ENCODE measurements around the gene MEF2C.
A peak's percentile ranks its signal among the peaks of the same experiment; 100 is the strongest.
"Not testable (repeated sequence)": the region's sequence is repeated elsewhere in the genome, so short reads cannot be mapped to it uniquely, and the experiment has no call there.

The MEF2C gene

DNA sequence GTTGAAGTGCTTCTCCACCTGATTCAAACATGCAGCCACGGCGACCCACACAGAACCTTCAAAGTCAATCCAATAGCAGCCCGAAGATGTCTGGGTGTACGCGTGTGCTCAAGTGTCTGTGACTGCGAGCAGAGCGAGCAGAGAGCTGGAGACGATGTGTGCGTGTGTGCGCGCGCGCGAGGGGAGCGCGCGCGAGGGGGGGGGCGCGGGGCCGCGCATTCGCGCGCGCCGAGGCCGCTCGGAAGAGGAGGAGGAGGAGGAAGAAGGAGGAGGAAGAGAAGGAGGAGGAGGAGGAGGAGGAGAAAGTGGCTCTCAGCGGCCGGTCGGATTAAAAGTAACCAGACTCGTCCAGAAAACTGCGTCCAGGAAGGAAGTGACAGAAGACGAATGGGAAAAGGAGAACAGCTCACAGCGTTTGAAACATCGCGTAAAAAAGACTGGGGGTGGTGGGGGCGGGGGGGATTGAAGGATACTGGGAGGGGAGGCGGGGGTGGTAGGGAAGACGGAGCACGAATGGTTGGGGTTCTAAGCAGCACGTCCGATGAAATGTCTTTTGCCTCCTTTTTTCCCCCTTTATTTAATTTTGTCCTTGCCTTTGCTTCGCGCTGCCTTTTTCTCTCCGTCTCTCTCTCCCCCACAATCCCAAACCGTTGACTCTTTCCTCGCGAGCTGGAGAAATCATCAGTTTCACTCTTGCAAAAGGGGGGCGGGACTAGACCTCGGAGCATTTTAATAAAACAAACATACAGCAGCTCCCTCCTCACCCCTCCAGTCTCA is at the start of gene MEF2C:
Gene MEF2C, minus strand, starts transcription at position 126 of the 777 bp plus-strand sequence. CDS start 59,396 bp downstream, outside the sequence.
- intact Hi-C loops (cut with micrococcal nuclease): loop anchor here (2.0 to 10.0 kb wide), 5 partner anchors 36 to 1642 kb away; partner anchors contain the start of gene LYSMD3
- H3K4me1 Mint-ChIP-seq (ENCODE audit: low read depth): peaks cover 2% of the 10 kb centered on the region
- H3K36me3 Mint-ChIP-seq (ENCODE audit: low read depth): peaks cover 21% of the 10 kb centered on the region
- H3K27me3 Mint-ChIP-seq: no peaks in the 10 kb centered on the region
- H3K4me3 Mint-ChIP-seq: peak within 1 kb of the TSS; percentile 87
- H3K27ac Mint-ChIP-seq: peak within 1 kb of the TSS; percentile 87
- H3K9me3 Mint-ChIP-seq: no peaks in the 10 kb centered on the region

- intact Hi-C loops (cut with micrococcal nuclease): no loop called here
- Mint-ChIP-seq H3K27ac (no peak overlapping the region), H3K9me3 (no peaks in the 10 kb centered on the region), H3K27me3 (no peaks in the 10 kb centered on the region), H3K4me3 (no peak overlapping the region), H3K4me1 (ENCODE audit: low read depth) (no peaks in the 10 kb centered on the region), H3K36me3 (ENCODE audit: low read depth) (no peaks in the 10 kb centered on the region)
These were observed 49.6 kb upstream of the MEF2C start for GRCh38 chr5:88932541-88932940.

DNA sequence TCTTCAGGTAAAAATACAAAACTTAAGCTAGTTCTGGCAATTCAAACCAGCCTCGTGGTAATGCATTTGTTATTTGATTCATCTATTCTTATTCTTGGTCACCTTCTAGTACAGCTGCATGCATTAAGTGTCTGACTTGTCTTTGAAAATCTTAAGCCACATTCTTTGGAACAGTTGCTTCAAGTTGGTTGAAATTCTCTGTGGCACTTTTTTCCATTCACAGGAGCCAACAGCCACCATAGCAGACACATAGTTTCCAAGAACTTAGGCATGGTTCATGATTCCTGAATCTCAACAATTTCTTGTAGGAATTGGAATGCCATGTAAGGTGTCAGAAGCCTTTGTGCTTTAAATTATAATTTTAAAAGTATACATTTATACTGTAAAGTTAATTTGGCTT is 47.4 kb upstream of the MEF2C start:
- Mint-ChIP-seq H3K27me3 (no peaks in the 10 kb centered on the region), H3K27ac (no peak overlapping the region), H3K4me3 (no peak overlapping the region), H3K9me3 (no peaks in the 10 kb centered on the region), H3K36me3 (ENCODE audit: low read depth) (no peaks in the 10 kb centered on the region), H3K4me1 (ENCODE audit: low read depth) (no peaks in the 10 kb centered on the region)
- intact Hi-C loops (cut with micrococcal nuclease): no loop called here

- H3K27me3 Mint-ChIP-seq: no peaks in the 10 kb centered on the region
- no peaks in the 10 kb centered on the region for H3K4me1 Mint-ChIP-seq (ENCODE audit: low read depth)
- no peak overlapping the region for H3K27ac Mint-ChIP-seq
- H3K36me3 Mint-ChIP-seq (ENCODE audit: low read depth): no peaks in the 10 kb centered on the region
- no peak overlapping the region for H3K4me3 Mint-ChIP-seq
- no peaks in the 10 kb centered on the region for H3K9me3 Mint-ChIP-seq
- intact Hi-C loops (cut with micrococcal nuclease): no loop called here
These were observed 46.4 kb upstream of the MEF2C start for GRCh38 chr5:88929385-88929784.

DNA sequence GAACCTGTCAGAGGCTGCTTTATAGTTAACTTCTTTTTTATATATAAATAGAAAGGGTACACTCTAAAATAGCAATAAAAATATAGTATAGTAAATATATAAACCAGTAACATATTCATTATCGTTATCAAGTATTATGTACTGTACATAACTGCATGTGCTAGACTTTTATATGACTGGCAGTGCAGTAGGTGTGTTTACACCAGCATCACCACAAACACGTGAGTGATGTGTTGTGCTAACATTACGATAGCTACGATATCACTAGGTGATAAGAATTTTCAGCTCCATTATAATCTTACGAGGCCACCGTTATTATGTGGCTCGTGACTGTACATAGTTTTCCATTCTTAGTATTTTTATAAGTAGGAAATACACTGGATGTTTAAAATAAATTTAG is 43.8 kb upstream of the MEF2C start:
- H3K9me3 Mint-ChIP-seq: no peaks in the 10 kb centered on the region
- H3K36me3 Mint-ChIP-seq (ENCODE audit: low read depth): no peaks in the 10 kb centered on the region
- H3K27ac Mint-ChIP-seq: no peak overlapping the region
- no peaks in the 10 kb centered on the region for H3K4me1 Mint-ChIP-seq (ENCODE audit: low read depth)
- H3K27me3 Mint-ChIP-seq: no peaks in the 10 kb centered on the region
- intact Hi-C loops (cut with micrococcal nuclease): no loop called here
- H3K4me3 Mint-ChIP-seq: no peak overlapping the region

- no peaks in the 10 kb centered on the region for H3K36me3 Mint-ChIP-seq (ENCODE audit: low read depth)
- intact Hi-C loops (cut with micrococcal nuclease): no loop called here
- H3K27me3 Mint-ChIP-seq: no peaks in the 10 kb centered on the region
- no peak overlapping the region for H3K4me3 Mint-ChIP-seq
- H3K4me1 Mint-ChIP-seq (ENCODE audit: low read depth): no peaks in the 10 kb centered on the region
- no peaks in the 10 kb centered on the region for H3K9me3 Mint-ChIP-seq
- H3K27ac Mint-ChIP-seq: no peak overlapping the region
These were observed 42.9 kb upstream of the MEF2C start for GRCh38 chr5:88925692-88926490.

- Mint-ChIP-seq H3K4me3 (no peak overlapping the region), H3K27ac (no peak overlapping the region), H3K27me3 (no peaks in the 10 kb centered on the region), H3K36me3 (ENCODE audit: low read depth) (no peaks in the 10 kb centered on the region), H3K4me1 (ENCODE audit: low read depth) (no peaks in the 10 kb centered on the region), H3K9me3 (peaks cover 8% of the 10 kb centered on the region)
- intact Hi-C loops (cut with micrococcal nuclease): no loop called here
These were observed 41.3 kb upstream of the MEF2C start for GRCh38 chr5:88924330-88924657.

DNA sequence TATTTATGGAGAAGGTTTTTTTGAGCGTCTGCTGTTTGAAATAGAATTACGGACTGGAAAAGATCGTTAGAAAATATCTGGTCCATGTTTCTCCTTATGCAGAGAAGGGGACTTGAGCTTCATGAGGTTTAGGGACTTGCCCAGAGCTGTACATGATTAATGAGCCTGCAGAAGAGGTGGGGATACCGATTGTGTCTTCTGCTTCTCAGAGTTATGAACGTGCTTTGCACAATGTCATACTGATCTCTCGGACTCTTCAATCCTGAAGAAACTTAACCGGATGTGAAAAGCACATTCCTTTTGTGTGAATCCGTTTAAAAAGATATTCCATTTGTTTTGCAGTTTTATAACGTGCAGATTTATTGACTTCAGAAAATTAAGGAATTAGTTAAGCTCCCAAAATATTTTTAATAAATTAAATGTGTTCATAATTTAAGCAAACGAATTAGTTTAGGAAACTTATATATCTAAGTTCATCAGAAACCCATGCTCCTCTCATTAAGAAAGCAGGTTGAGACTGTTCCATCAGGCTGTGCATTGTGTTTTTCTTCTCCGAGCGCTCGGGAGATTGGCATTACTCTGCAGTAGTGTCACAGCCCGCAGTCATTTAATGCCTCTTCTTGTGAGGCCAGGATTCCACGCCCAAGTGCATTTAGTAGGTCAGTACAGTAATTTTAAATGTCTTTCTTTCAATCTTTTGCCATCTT is 40.8 kb upstream of the MEF2C start:
- no peaks in the 10 kb centered on the region for H3K36me3 Mint-ChIP-seq (ENCODE audit: low read depth)

GRCh38 chr5:88912743-88913142 is 29.8 kb upstream of the MEF2C start:
- H3K9me3 Mint-ChIP-seq; H3K27ac Mint-ChIP-seq; H3K4me1 Mint-ChIP-seq (ENCODE audit: low read depth); H3K4me3 Mint-ChIP-seq; H3K27me3 Mint-ChIP-seq; H3K36me3 Mint-ChIP-seq (ENCODE audit: low read depth); intact Hi-C loops (cut with micrococcal nuclease): not testable (repeated sequence)

More for the DNA sequence above, 40.8 kb upstream of the MEF2C start:
- Mint-ChIP-seq H3K27me3 (no peaks in the 10 kb centered on the region), H3K4me1 (ENCODE audit: low read depth) (no peaks in the 10 kb centered on the region), H3K4me3 (no peak overlapping the region), H3K27ac (no peak overlapping the region), H3K9me3 (peaks cover 8% of the 10 kb centered on the region)
- intact Hi-C loops (cut with micrococcal nuclease): no loop called here

GRCh38 chr5:88911059-88911572 is 28.1 kb upstream of the MEF2C start:
- intact Hi-C loops (cut with micrococcal nuclease): not testable (repeated sequence)

GRCh38 chr5:88904478-88904877 is 21.5 kb upstream of the MEF2C start:
- H3K27me3 Mint-ChIP-seq; H3K27ac Mint-ChIP-seq; intact Hi-C loops (cut with micrococcal nuclease); H3K4me1 Mint-ChIP-seq (ENCODE audit: low read depth); H3K4me3 Mint-ChIP-seq; H3K36me3 Mint-ChIP-seq (ENCODE audit: low read depth); H3K9me3 Mint-ChIP-seq: not testable (repeated sequence)

More at GRCh38 chr5:88911059-88911572, 28.1 kb upstream of the MEF2C start:
- not testable (repeated sequence) for H3K9me3 Mint-ChIP-seq; H3K27ac Mint-ChIP-seq; H3K36me3 Mint-ChIP-seq (ENCODE audit: low read depth); H3K4me1 Mint-ChIP-seq (ENCODE audit: low read depth); H3K4me3 Mint-ChIP-seq; H3K27me3 Mint-ChIP-seq

GRCh38 chr5:88903966-88904365 is 21.0 kb upstream of the MEF2C start:
- H3K4me1 Mint-ChIP-seq (ENCODE audit: low read depth); intact Hi-C loops (cut with micrococcal nuclease); H3K4me3 Mint-ChIP-seq; H3K9me3 Mint-ChIP-seq; H3K36me3 Mint-ChIP-seq (ENCODE audit: low read depth); H3K27ac Mint-ChIP-seq; H3K27me3 Mint-ChIP-seq: not testable (repeated sequence)

DNA sequence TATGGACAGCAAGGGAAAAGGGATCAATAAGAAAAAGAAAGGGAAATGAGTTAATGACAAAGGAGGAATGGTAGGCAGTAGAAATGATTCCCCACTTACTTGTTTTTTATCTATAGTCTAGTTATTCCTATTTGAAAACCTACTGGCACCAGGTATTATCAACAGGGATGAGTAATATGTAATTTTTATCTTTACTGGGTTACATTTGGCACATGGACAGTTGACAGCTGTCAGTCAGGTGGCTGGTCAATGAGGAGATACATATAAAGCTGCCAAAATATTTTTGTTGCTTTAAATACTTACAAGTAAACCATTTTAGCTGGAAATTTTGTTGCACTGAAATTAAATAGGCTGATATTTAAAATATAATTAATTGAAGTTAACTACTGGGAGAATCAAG is 18.1 kb upstream of the MEF2C start:
- H3K9me3 Mint-ChIP-seq; H3K27ac Mint-ChIP-seq; H3K36me3 Mint-ChIP-seq (ENCODE audit: low read depth); H3K4me3 Mint-ChIP-seq; H3K27me3 Mint-ChIP-seq; intact Hi-C loops (cut with micrococcal nuclease); H3K4me1 Mint-ChIP-seq (ENCODE audit: low read depth): not testable (repeated sequence)
